GM18499 (cell line): ENCODE results near the gene GFOD2.

Source experiments
- ATAC-seq: cut with Tn5 transposase; IDR thresholded peaks from one replicate; pipeline ENCODE4 v1.9.1; 2021; ENCODE audit warnings: moderate number of reproducible peaks; ENCODE audit not compliant: insufficient read depth, unreplicated experiment

The GFOD2 gene

DNA sequence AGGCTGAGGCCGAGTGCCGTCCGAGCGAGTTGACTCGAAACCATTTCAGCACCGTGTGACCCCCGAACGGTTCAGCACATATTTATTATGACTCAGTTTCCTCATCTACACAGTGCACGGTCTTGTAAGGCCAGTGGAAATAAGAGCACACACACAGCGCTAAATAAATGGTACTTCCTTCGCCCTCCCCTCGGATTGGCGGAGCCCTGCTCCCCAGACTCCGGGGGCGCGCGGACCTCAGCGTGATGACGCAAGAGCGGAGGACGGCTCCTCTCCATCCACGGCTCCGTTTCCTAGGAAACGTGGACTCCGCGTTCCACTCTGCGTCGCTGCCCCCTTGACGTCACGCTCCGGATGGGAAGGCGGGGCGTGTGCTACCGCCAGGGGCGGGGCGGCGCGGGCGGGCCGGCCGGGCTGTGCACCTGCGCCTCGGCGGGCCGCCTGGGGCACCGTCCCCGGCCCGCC, 58.5 kb downstream of the GFOD2 start, which contains the start of gene PARD6A:
PARD6A (plus strand) TSS at position 397 of the 465 bp plus-strand sequence. CDS start 79 bp downstream, outside the sequence.
- peak; percentile 42 for ATAC-seq

GRCh38 chr16:67659675-67660563, 59.2 kb downstream of the GFOD2 start, which contains the start of gene ACD:
TSS of gene ACD (minus strand) at chr16:67660260. CDS start at chr16:67660220, 40 bp downstream.
- peak; percentile 32 for ATAC-seq

DNA sequence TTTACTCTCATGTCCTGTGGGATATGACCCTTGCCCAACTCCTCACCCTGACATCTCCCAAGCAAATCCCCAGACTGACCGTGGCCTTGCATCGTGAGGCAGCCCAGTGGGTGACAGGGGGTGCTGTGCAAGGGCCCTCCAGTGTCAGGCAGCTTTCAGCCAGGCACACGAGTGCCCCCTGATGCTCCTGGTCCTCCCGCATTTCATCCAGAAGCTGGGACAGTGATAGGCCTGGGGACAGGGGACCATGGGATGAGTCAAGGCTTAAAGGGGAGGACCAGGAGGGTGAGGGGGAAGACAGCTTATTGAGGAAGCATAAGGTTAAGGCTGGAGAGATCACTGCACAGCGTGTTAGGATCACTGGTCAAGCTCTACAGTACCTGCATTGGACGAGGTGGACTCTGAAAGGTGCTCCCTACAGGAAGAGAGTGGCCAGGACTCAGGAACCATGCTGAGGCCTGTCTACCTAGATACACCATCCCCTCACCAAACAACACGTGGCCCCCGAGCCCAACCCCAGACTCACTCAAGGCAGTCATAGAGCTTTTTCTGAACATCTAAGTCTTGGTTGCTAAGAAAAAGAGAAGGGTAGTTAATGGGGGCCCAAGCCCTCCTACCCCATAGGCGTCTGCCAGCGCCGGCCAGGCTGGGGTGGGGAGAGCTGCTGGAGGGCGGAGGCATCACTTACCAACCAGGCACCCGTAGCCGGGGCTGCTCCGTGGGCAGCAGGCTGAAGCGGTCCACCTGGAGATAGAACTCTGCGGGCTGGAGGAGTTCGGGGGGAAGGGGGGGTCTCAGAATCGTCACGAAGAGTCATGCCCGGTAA, 60.1 kb downstream of the GFOD2 start:
- no peak for ATAC-seq

DNA sequence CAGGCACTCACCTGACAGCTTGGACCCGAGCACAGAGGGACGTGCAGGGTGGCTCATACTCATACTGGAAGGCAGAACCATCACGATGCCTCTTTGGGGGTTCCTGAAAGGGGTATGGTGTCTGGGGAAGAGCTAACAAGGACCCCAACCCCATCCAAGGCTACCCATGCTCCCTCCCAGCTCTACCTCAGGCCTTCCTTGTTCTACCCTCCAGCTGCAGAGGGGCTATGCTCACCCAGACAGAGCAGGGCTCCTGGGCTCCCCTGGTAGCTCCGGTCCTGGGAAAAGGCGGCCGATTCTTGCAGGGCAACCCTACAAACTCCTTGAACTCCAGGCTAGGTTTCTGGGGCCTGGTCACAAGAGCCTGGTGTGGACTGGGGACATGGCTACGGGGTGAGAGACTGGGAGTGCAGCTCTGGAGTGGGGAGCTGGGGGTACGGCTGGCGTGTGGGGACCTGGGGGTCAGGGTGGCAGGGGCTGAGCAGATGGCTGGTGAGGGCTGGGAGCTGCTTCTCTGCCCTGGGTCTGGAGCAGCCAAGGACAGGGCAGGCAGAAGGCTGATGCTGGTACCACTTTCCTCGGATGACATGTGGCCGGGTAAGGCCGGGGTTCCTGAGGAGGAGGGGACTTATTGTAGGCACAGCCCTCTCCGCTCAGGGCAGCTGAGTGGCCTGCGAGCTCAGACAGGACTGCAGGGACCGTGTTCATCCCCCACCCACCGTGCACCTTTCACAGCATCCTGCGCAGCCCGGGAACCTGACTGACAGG, 61.2 kb downstream of the GFOD2 start:
- ATAC-seq, result no peak

DNA sequence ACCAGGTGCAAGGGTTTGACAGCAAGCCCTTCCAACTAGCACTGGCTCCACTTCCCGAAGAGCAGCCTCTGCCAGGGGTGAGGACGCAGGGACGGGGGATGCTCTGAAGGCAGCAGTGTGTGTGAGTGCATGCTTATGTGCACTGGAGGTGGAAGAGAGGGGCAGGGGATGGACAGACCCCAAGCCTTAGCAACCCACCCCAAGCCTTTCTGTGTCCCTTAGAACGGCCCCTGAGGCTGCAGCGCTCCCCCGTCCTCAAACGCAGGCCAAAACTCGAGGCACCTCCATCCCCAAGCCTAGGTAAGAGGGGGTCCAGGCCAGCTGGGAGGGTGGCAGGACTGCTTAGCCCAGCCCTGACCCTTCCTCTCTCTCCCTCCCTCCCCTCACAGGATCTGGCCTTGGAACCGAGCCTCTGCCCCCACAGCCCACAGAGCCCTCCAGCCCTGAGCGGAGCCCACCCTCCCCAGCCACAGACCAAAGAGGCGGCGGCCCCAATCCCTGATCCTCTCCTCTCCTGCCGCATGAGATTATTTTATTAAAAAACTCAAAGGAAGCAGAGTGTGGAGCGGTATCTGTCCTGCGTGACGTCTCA, 62.0 kb downstream of the GFOD2 start:
- ATAC-seq, result no peak

GRCh38 chr16:67656344-67657016, 62.6 kb downstream of the GFOD2 start:
- no peak for ATAC-seq

- ATAC-seq, result no peak
Measured at GRCh38 chr16:67655363-67655762, 63.8 kb downstream of the GFOD2 start.

GRCh38 chr16:67654403-67654911, 64.7 kb downstream of the GFOD2 start:
- ATAC-seq, result no peak

GRCh38 chr16:67653789-67654402, 65.2 kb downstream of the GFOD2 start:
- no peak for ATAC-seq

DNA sequence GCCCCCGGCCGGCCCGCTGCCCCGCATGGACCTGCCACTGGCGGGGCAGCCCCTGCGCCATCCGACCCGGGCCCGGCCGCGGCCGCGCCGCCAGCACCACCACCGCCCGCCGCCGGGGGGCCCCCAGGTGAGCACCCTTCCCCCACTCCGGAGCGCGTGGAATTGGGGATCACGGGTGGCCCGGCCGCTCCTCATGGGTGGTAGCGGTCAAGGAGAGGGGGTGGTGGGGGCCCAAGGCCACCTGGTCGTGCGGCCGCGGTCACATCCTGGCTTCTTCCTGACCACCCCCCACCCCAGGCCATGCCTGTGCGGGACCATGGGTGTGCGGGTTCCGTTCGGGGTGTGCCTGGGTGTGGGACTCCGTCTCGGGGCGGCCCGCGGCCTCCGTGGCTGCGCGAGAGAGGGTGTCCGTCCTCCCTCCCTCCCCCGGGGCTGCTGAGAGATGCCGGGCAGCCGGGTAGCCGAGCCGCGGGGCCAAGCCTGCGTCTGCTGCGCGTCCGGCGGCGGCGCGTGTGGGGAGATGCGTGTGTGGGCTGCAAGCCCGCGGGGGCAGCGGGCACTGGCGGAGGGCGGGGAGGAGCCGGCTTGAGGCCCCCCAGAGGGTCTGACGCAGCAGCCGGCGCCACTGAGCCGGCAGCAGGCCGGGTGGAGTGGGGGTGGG, 65.9 kb downstream of the GFOD2 start:
- no peak for ATAC-seq

GRCh38 chr16:67652578-67653127, 66.5 kb downstream of the GFOD2 start:
- no peak for ATAC-seq

DNA sequence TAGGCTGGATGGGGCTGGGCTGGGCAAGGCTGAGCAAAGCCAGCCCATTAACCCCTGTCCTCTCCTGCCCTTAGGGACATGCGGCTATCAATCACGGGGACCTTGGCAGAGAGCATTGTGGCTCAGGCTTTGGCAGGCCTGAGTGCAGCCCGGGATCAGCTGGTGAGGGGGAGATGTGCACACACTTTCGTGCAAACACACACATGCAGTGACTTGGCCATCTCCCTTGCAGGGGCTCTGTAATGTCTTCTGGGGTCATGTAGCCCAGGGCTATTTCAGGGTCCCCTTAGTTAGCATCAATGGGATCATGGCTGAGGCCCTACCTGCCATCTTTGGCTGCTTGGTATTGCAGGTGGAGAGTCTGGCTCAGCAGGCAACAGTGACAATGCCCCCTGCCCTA, 67.3 kb downstream of the GFOD2 start:
- ATAC-seq, result no peak

- ATAC-seq, result no peak
Measured at GRCh38 chr16:67651039-67651438, 68.1 kb downstream of the GFOD2 start.

GRCh38 chr16:67650023-67650422, 69.1 kb downstream of the GFOD2 start:
- ATAC-seq, result no peak

DNA sequence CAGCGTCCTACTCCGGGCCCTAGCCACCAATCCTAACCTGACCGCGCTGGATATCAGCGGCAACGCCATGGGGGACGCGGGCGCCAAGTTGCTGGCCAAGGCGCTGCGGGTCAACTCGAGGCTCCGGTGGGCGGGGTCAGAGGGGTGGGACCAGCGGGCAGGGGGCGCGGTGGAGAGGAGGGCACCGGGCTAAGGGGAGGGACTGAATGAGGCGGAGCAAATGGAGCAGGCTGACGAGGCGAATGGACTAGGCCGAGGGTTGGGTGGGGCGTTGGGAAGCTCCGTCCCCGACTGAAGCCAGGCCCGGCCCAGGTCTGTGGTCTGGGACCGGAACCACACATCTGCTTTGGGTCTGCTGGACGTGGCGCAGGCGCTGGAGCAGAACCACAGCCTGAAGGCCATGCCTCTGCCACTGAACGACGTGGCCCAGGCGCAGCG, 69.6 kb downstream of the GFOD2 start:
- no peak for ATAC-seq

GRCh38 chr16:67648764-67649407, 70.2 kb downstream of the GFOD2 start:
- no peak for ATAC-seq

DNA sequence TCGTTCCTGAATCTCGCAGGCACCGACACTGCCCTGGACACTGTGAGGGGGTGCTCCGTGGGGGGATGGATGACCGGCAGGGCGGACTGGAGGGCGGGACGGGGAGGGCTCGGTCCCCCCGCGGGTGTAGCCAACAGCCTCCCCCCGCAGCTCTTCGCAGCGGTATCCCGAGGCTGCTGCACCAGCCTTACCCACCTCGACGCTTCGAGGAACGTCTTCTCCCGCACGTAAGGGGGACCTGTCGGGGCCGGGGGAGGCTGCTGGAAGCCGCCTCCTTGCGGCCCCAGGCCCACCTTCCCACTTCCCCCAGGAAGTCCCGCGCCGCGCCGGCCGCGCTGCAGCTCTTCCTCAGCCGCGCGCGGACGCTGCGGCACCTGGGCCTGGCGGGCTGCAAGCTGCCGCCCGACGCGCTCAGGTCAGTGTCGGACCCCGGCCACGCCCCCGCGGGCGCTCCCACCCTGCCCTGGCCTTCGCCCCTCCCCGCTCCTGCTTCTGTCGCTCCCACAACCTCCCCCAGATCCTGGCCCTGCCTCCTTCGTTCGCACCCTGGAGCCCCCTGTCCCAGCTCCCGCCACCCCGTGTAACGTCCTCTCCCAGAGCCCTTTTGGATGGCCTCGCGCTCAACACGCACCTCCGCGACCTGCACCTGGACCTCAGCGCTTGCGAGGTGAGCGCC, 70.9 kb downstream of the GFOD2 start:
- ATAC-seq, result no peak
